RCC 7860 (cell line): ENCODE results near the gene GLMN.
"Not testable (repeated sequence)": the region's sequence is repeated elsewhere in the genome, so short reads cannot be mapped to it uniquely, and the experiment has no call there.

Source experiments
- DNase-seq: peaks from one replicate; pipeline ENCODE4 v3.0.0-alpha.2; 2015; ENCODE audit warnings: low spot score
- FAIRE-seq: peaks from 2 replicates; lab custom pipeline; 2012; peaks lifted over from hg19 to GRCh38; lab: Jason Lieb, UNC

Gene GLMN

DNA sequence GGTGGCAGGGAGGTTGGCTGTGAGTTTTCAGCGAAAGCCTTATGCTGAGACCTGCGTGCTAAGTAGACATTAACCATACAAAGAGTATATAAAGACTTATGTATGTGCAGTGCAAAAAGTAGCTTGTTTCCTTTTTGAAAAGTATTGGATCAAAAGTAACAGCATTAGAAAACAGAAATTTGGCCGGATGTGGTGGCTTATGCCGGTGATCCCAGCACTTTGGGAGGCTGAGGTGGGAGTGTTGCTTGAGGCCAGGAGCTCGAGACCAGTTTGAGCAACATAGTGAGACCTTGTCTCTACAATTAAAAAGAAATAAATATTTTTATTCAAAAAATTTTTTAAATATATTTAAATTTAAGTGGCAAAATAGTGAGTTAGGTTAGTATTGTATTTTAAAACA, 2.2 kb upstream of the GLMN start:
- no peak for DNase-seq

DNA sequence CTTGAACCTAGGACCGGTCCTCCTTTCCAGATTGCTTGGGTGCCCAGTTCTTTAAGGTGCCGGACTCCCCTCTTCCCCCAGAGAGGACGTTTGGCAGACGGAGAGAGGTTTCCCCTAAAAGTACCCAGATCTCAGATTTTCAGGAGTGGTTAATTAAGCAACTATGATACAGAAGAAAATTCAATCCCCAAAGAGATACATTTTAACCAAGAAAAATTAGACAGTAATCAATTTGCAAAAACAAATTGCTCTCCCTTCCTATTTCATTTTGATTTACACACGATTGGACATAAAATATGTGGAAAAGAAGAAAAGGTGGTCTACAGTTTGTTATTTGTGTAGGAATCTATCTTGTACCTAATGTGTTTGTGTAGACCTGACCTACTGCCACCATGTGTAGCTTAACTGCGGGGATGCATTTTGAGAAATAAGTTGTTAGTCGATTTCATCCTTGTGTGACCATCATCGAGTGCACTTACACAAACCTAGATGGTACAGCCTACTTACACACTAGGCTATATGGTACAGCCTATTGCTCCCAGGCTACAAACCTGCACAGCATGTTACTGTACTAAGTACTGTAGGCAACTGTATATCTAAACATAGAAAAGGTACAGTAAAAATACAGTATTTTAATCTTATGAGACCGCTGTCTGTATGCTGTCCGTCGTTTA, 827 bp upstream of the GLMN start:
- FAIRE-seq, result no peak
- no peak for DNase-seq

More for the DNA sequence above, 2.2 kb upstream of the GLMN start:
- FAIRE-seq, result no peak

DNA sequence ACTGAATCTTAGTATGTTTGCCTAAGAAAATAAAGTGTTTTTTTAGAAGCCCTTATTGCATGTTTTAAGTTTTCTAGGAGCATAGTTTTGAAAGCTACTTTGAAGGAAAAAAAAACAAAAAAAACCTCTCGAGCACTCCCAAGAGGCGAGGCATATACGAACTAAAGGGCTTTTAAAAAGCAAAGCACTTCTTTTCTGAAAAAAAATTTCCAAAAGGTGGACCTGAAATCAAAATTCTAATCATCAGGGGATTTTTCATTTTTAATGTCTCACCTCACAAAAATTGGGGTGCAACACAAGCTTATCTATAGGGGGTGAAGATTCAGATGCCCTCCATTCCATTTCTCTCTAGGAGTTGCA, 594 bp downstream of the GLMN start:
- no peak for DNase-seq
- no peak for FAIRE-seq

DNA sequence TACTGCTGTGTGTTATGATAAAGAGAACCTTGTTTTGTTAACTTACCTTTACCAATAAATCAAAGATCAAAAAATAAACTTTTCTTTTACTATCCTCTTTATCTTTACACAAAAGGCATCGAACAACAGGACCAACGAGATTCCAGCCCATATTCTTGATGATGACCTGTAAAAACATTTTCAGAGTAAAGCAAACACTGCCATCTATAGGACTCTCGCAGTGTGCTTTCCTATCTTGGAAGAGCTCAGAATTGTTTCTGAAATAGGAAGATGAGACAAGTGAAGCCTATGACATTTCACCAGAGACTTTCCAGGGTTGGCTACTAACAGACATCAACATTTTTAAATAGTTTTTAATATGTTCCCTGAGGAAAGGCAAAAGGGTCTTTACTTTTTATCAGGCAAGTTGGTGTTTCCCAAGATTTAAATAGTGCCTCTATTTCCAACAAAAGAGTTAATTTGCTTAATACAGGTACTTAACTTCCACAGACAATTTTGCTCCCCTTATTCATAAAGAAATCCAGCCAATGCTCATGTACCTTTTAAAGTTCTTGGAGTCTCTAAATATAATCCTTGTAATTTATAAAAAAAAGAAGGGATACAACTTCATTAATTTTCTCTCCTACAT, 7.3 kb downstream of the GLMN start:
- DNase-seq (peak; percentile 19), FAIRE-seq (peak; percentile 71)

DNA sequence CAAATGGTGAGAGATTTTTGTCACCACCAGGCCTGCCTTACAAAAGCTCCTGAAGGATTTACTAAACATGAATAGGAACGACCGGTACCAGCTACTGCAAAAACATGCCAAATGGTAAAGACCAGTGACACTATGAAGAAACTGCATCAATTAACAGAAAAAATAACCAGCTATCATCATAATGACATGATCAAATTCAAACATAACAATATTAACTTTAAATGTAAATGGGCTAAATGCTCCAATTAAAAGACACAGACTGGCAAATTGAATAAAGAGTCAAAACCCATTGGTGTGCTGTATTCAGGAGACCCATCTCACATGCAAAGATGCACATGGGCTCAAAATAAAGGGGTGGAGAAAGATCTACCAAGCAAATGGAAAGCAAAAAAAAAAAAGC, 17.4 kb downstream of the GLMN start:
- FAIRE-seq, DNase-seq: not testable (repeated sequence)

DNA sequence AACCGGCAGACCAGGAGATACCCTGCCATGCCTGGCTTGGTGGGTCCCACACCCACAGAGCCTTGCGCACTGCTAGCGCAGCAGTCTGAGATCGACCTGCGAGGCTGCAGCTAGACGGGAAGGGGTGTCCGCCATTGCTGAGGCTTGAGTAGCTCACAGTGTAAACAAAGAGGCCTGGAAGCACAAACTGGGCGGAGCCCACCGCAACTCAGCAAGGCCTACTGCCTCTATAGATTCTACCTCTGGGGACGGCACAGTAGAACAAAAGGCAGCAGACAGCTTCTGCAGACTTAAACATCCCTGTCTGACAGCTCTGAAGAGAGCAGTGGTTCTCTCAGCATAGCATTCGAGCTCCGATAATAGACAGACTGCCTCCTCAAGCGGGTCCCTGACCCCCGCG, 19.0 kb downstream of the GLMN start:
- FAIRE-seq, DNase-seq: not testable (repeated sequence)

DNA sequence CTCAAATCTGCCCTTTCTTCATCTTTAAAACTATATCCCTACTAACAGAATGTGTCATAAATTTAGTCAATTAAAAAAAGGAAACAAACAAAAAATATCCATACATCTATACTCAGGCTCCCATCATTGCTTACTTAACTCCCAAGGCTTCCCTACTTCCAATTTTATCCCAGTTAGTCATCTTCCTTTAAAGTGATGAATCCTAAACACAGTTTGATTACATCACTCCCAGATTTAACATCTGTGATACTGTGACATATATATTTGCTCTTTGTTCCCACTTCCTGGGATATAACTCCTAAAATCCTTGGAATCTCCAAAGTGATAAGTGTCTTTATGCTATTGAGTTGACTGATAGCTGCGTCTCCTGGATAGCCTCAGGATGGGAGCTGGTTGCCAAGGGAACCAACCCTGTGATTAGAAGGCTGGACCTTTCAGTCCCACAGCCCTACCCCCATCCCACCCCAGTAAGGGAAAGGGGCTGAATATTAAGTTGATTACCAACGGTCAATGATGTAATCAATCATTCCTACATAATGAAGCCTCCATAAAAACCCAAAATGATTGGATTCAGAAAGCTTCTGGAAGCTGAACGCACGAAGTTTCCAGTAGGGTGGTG, 21.6 kb downstream of the GLMN start:
- FAIRE-seq (no peak), DNase-seq (peak; percentile 27)

DNA sequence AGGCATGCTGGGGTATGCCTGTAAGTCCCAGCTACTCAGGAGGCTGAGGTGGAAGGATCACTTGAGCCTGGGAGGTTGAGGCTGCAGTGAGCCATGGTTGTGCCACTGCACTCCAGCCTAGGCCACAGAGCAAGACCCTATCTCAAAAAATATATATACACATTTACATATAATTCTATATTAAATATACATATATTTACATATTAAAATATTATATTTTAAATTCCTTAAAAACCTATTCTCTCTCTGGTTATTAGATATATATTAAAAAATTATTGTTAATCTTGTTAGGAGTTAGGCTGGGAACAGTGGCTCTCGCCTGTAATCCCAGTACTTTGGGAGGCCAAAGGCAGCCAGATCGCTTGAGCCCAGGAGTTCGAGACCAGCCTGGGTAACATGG, 22.7 kb downstream of the GLMN start:
- FAIRE-seq, result no peak
- no peak for DNase-seq

DNA sequence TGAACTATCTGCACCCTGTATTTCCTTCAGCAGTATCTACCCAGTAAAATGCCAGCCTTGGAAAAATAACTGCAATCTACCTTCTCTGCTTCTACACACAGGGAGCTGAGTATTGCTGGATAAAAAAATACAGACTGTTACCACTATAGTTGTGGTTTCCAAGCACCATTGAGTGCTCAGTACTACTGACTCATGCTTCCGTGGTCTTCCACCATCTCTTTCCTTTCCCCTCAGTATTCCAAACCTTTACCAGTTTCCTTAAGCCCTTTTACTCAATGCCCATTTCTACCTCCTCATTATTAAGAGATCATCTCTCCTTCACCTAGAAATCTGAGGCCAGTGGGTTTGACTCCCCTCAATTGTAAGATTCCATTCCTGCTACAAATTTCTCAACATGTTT, 23.8 kb downstream of the GLMN start:
- DNase-seq (peak; percentile 44), FAIRE-seq (peak; percentile 65)

DNA sequence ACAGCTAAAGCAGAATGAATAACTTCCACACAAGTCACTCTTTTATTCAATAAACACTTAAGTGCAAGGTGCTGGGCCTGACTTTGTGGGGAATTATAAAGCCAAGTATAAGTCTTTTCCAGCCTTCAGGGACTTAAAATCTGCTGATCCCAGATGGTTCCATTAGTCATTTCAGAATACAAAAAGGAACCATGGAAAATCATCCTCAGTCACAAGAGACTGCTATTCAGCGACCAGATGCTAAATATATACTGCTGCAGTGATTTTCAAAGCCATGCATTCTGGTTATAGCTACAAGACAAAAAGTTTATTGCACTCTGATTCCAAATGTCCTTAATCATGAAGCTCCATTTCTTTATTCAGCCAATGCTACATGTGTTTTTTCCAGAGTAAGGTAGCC, 25.7 kb downstream of the GLMN start:
- no peak for FAIRE-seq
- DNase-seq, result no peak

DNA sequence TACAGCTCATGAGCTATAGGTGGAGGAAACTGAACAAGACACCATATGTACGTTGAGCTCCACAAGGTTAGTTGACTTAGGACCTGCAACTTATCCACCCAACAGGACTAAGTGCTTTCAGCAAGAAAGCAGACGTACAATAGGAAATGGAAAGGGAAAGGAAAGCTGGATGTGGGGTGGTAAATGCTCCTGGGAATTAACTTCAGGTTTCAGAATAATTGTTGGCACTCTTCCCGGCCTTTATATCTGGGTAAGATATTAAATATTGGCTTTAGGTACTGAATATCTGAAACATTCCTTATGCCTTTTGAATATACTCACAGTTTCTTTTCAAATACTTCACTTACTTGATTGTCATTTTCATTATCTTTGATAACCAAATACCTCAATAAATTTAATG, 36.3 kb downstream of the GLMN start:
- DNase-seq (no peak), FAIRE-seq (no peak)

DNA sequence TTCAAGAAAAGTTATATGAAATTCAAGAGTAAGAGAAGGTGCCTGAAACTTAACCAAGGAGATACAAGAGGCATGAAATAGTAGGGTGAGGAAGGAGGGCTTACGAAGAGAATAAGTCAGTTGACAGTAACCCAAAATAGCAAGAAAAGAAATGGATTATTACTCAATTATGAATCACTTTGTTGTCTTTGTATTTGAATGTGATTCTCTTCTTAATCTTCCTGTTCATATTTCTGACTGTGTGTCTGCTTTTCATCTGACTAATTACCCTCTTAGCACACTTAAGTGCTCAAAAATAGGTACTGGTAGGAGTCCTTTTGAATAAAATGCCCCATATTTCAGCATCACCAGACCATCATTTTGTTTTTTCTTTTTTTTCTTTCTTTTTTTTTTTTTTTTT, 39.4 kb downstream of the GLMN start:
- FAIRE-seq (no peak), DNase-seq (no peak)

DNA sequence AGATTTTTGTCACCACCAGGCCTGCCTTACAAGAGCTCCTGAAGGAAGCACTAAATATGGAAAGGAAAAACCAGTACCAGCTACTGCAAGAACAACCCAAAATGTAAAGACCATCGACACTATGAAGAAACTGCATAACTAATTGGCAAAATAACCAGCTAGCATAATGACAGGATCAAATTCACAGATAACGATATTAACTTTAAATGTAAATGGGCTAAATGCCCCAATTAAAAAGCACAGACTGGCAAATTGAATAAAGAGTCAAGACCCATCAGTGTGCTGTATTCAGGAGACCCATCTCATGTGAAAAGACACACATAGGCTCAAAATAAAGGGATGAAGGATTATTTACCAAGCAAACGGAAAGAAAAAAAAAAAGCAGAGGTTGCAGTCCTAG, 44.1 kb downstream of the GLMN start:
- not testable (repeated sequence) for FAIRE-seq, DNase-seq

DNA sequence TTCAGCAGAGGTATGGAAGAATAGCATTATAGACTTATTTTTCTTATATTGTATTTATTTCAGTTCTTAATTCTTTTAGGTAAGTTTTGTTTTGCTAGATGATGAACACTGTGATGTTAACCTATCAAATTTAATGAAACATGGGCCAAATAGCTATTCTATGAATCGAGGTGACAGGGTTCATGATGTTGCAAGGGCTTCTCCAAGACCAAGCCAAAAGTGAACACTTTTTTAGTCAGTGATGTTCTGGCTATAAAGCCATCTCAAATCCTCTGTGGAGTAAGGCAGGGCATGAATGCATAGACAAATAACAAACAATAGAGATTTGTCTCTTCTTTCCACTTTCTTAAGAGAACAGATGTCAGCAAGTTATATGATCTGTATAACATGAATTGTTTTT, 54.4 kb downstream of the GLMN start:
- no peak for FAIRE-seq

DNA sequence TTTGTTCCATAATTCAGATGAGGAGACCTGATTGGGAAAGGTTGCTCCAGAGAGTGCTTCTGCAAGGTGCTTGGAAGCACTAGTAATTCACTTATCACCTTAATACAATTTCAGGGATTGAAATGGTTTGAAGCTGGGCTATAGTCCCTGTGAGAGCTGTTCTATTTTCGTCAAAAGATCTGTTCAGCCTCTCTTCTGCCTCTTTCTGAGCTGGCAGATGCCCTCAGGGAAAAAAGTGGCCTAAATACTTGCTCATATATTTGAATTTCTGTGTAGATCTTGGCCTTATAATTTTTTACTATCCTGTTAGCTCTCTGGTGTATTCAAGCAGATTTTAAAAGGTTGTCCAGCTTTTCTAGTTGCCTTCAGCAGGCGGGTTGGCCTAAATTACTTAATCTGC, 58.8 kb downstream of the GLMN start:
- no peak for FAIRE-seq

More for the DNA sequence above, 54.4 kb downstream of the GLMN start:
- no peak for DNase-seq

DNA sequence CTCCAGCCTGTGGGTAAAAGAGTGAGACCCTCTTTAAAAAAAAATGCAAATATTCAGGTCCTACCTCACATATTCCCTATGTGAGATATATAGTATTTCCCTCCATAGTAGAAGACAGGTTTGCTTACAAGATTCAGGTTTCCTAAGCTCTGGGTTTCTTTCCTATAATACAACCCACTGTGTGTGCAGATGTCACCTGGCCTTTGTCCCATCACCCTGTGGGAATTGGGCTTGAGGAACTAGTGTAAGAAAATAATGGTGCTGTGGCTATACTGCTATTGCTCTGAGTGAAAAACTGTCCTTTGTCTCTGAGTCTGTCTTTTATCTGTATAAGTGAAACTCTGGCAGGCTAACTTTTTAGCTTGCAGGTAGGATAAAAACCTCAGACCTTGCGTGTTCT, 68.1 kb downstream of the GLMN start:
- DNase-seq (no peak), FAIRE-seq (no peak)

More for the DNA sequence above, 58.8 kb downstream of the GLMN start:
- DNase-seq, result no peak

DNA sequence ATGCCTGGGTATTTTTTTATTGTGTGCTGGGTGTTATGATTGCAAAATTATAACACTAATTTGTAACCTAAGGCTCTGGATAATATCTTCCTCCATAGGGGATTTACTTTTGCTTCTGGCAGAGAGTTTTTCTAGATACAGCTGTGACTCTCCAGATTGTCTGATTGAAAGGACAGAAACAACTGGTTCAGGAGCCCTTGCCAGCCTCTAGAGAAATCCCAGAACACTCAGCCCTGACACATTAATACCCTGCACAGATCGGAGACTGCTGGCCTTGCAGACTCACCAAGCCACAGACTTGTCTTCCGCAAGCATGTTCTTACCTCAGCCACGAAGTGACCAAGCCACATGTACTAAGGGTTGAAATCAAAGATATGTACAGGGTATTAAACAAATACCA, 70.4 kb downstream of the GLMN start:
- FAIRE-seq, result no peak

DNA sequence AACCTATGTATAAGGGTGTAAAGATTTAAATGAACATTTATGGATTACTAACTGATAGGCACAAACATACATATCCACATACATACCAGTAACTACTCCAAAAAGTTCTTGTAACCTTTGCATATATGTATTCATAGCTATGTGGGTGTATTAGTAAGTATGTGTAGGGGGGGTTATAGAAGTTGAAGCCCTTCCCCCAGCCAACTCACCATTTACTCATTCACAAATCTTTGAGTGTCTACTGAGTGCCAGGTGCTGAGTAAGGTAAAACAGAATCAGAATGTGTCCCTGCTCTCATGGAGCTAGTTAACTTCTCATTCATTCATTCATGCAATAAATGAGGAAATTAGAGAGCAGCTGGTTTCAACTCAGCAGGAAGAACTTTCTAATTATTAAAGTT, 79.8 kb downstream of the GLMN start:
- FAIRE-seq, result no peak
- DNase-seq, result no peak

More for the DNA sequence above, 70.4 kb downstream of the GLMN start:
- no peak for DNase-seq

DNA sequence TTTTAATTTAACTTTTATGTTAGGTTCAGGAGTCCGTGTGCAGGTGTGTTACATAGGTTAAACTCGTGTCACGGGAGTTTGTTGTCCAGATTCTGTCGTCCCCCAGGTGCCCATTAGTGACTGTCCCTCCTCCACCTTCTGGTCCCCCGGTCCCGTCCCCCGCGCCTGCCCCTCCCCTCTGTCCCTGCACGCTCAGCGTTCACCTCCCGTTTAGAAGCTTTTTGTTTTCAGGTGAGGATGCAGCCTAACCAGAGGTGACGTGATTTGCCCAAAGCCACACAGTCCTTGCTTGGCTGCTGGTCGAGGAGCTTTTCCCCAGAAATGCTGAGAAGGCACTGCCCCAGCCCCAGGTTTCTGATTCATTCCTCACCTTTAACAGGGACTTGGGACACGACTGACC, 80.2 kb downstream of the GLMN start:
- FAIRE-seq, result no peak

DNA sequence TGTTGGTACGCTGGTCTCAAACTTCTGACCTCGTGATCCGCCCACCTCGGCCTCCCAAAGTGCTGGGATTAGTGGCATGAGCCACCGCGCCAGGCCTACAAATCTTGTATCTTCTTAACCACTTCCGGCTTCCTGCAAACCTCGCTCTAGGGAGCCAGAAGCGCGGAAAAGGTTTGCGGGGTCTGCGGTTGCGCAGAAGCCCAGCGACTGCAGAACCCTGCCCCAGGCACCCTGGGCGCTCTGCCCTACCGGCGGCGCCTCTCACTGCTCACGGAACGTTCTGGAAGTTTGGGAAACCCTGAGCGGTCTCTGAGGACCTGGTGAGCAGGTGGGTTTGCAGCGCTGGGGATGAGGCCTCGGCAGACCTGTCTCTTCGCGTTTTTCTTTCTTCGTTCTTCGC, 81.1 kb downstream of the GLMN start, which contains the start of gene C1orf146:
C1orf146 (plus strand) TSS at position 195 of the 400 bp plus-strand sequence. CDS start 13,506 bp downstream, outside the sequence.
- FAIRE-seq (no peak), DNase-seq (no peak)

More for the DNA sequence above, 80.2 kb downstream of the GLMN start:
- no peak for DNase-seq

DNA sequence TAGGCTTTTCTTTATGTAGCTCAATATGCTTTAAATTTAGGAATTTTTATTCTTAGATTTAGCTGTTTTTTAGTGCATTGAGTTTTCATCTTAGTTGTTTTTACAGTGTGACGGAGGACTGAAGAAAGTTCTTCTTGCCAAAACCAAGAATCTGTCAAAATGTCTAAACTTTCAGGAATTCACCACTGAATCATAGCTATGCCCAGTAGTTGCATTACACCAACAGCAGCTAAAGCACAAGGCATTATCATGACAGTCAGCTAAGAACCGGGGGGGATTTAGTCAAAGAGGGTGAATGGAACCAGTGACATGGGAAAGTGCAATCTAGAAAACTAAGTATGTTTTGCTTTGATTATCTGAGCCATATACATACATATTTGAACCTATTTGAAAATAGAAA, 87.6 kb downstream of the GLMN start:
- no peak for DNase-seq
- no peak for FAIRE-seq

DNA sequence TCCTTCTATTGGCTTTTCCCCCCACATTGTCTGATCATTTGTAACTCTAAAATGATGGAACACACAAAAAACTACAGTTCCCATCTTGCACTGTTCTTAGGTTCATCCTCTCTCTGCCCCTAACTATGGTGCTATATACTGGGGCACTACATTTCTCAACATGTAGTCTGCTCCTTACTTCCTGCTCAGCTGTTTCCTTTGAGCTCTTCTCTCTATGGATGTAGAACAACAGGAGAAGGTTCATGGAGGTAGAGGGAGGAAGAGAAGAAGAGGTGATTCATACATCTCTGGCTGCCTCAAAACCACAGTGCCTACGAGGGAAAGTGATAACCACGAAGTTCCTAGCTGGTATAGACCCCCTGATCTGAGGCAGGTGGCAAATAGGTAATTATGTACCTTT, 88.1 kb downstream of the GLMN start:
- DNase-seq (no peak), FAIRE-seq (no peak)
